ENCODE data around the gene SLX9.

Gene SLX9

DNA sequence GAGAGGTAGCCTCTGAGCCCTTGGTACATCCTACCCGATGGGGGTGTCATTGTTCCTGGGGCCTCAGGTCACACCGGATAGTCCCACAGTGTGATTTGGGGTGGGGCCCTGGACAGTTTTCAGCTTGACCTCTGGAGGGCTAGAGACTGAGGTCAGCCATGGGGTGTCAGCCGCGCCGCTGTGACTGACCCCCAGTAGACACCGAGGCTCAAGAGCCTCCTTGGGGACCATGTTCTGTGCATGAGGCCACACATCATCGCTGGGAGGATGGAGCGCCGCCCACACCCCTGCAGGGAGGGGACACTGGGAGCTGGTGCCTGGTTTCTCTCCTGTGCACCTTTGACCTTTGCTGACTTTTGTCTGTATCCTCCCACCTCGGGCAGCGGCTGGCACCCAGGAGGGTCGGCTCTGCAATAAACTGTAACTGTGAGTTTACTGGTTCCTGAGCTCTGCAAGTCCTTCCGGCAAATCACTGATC is 41.8 kb upstream of the SLX9 start:
- no peak for DNase-seq (ENCODE audit: insufficient read length, low spot score)
- FAIRE-seq = no peak

GRCh38 chr21:44898851-44899767 is 40.7 kb upstream of the SLX9 start:
- DNase-seq (ENCODE audit: insufficient read length, low spot score) = no peak
- FAIRE-seq = no peak
- no peak for TF ChIP-seq POLR2A (IDR thresholded peaks at IDR 0.05; ENCODE audit: low read depth, low read length)

More for the DNA sequence above, 41.8 kb upstream of the SLX9 start:
- TF ChIP-seq POLR2A (IDR thresholded peaks at IDR 0.05; ENCODE audit: low read depth, low read length) = no peak

- no peak for FAIRE-seq
- no peak for DNase-seq (ENCODE audit: insufficient read length, low spot score)
- no peak for TF ChIP-seq POLR2A (IDR thresholded peaks at IDR 0.05; ENCODE audit: low read depth, low read length)
Observed at GRCh38 chr21:44899768-44900558, 39.9 kb upstream of the SLX9 start.

GRCh38 chr21:44900559-44901251 is 39.1 kb upstream of the SLX9 start:
- DNase-seq (ENCODE audit: insufficient read length, low spot score) = no peak
- FAIRE-seq = no peak

GRCh38 chr21:44901391-44902074 is 38.3 kb upstream of the SLX9 start:
- FAIRE-seq (no peak), DNase-seq (ENCODE audit: insufficient read length, low spot score) (no peak)
- no peak for TF ChIP-seq POLR2A (IDR thresholded peaks at IDR 0.05; ENCODE audit: low read depth, low read length)

More at GRCh38 chr21:44900559-44901251, 39.1 kb upstream of the SLX9 start:
- no peak for TF ChIP-seq POLR2A (IDR thresholded peaks at IDR 0.05; ENCODE audit: low read depth, low read length)

DNA sequence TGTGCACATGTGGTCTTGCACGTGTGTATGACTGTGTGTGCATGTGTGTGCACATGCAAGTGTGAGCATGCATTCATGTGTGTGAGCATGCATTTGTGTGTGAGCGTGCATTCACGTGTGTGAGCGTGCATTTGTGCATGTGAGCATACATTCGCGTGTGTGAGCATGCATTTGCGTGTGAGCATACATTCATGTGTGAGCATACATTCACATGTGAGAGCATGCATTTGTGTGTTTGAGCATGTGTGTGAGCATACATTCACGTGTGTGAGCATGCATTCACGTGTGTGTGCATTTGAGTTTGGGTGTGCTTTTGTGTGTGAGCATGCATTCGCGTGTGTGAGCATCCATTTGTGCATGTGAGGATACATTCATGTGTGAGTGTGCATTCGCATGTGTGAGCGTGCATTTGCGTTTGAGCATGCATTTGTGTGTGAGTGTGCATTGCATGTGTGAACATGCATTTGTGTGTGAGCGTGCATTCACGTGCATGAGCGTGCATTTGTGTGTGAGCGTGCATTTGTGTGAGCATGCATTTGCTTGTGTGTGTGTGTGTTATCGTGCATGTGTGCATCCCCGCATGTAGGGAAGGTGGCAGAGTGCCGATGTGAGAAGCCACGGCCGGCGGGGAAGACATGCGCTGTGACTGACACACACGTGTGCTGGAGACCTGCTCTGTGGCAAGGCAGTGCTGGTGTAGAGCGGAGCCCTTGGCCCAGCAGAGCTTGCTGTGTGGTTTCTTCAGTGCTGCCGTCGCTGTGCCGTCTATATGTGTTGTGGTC is 37.4 kb upstream of the SLX9 start:
- no peak for DNase-seq (ENCODE audit: insufficient read length, low spot score)
- no peak for TF ChIP-seq POLR2A (IDR thresholded peaks at IDR 0.05; ENCODE audit: low read depth, low read length)
- no peak for FAIRE-seq

- TF ChIP-seq POLR2A (IDR thresholded peaks at IDR 0.05; ENCODE audit: low read depth, low read length) = no peak
Observed at GRCh38 chr21:44903050-44903685, 36.7 kb upstream of the SLX9 start.

DNA sequence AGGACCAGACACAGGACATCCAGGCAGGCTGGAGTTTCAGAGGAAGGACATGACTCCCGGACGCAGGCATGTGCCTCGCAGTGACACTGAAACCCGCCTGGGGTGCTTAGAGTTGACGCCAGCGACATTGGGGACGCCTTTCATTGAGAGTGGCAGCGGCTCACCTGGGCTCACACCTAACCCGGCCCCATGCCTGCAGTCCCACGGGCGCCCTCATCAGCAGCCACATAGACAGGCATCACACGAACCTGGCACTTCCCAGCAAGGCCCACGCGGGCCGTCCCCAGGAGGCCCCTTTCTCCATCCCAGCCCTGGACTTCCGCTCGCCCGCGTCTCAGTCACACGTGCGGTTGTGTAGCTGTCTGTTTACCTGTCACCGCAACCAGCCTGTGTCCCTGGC is 36.1 kb upstream of the SLX9 start:
- DNase-seq (ENCODE audit: insufficient read length, low spot score) = no peak
- TF ChIP-seq POLR2A (IDR thresholded peaks at IDR 0.05; ENCODE audit: low read depth, low read length) = no peak
- FAIRE-seq = no peak

More at GRCh38 chr21:44903050-44903685, 36.7 kb upstream of the SLX9 start:
- no peak for DNase-seq (ENCODE audit: insufficient read length, low spot score)
- FAIRE-seq = no peak

GRCh38 chr21:44904141-44904923 is 35.5 kb upstream of the SLX9 start:
- DNase-seq (ENCODE audit: insufficient read length, low spot score) (no peak), FAIRE-seq (no peak)
- TF ChIP-seq POLR2A (IDR thresholded peaks at IDR 0.05; ENCODE audit: low read depth, low read length) = no peak

DNA sequence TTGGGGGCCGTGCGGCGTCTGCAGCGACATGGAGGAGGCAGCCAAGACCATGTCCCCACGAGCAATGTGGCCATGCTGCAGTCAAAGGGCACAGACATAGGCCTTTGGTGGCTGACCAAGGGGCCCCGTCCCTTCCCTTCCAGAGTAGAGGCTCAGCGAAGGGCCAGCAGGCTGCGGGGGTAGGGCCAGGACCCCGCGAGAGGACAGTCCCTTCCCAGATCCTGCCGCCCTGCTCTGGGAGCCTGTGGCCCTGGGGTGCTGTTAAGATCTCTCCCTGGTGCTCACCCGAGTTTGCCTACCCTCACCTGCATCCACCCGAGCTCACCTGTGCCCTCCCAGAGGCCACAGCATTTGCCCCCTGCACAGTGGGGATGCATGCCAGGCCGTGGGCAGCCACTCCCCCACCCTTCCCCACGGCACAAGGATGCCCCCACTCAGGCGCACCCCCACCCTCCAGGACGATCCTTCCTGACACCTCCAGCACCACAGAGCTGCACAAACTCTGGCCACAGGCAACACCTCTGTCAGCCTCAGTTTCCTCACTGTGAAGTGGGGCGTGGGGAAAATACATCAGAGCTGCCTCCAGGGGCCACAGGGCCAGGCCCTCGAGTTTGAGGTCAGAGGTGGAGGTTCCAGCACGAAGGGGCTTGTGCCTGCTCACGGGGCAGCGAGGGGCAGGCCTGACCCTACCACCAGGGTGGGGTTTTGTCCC is 34.7 kb upstream of the SLX9 start:
- FAIRE-seq (no peak), DNase-seq (ENCODE audit: insufficient read length, low spot score) (no peak)
- no peak for TF ChIP-seq POLR2A (IDR thresholded peaks at IDR 0.05; ENCODE audit: low read depth, low read length)

- no peak for TF ChIP-seq POLR2A (IDR thresholded peaks at IDR 0.05; ENCODE audit: low read depth, low read length)
- FAIRE-seq (no peak), DNase-seq (ENCODE audit: insufficient read length, low spot score) (no peak)
Observed at GRCh38 chr21:44905728-44906090, 34.1 kb upstream of the SLX9 start.
